Activated naive CD4-positive, alpha-beta T cell treated with anti-CD3 and anti-CD28 coated beads, Interleukin-2, amount 50 U/mL, for 16 hours (primary cell): ENCODE results near the gene GAMT.

Source experiments
- DNase-seq: peaks from one replicate; pipeline ENCODE4 v3.0.0-alpha.2; 2020

The GAMT gene

DNA sequence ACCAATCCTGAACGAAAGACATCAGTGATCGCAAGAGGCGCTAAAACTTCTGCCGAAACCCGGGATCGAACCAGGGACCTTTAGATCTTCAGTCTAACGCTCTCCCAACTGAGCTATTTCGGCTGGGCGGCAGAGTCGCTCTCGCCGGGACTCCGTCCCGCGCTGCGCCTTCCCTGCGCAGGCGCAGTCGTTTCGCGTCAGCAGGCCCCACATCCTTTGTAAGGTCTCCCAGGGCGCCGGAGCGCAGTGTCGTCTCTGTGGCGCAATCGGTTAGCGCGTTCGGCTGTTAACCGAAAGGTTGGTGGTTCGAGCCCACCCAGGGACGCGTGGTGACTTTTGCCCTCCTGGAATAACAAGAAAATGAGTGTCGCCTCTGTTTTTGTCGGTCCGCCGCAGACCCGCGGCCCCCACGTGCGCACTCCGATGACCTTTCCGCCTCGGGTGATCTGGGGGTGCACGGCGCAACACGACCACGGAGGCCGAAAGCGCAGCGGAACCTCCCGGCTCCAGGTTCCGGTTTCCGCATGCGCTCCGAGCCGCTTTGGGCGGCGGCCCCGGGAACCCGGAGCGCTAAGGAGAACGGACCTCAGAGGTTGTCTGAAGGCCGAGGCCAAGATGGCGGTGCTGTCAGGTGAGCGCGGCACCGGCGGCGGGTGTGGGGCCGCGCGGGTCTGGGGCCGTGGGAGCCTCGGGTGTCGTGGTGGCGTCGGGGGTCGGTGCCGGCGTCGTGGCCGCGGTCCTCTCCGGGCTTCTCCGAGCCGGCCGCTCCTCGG is 17.8 kb downstream of the GAMT start, which contains the start of gene NDUFS7:
Gene NDUFS7 (plus strand): TSS at position 596 of the 773 bp plus-strand sequence. CDS start 20 bp downstream, at position 616.
- DNase-seq, result peak; percentile 90

GRCh38 chr19:1383017-1383311 is 18.4 kb downstream of the GAMT start:
- DNase-seq, result no peak

GRCh38 chr19:1382250-1382649 is 19.1 kb downstream of the GAMT start:
- no peak for DNase-seq

- DNase-seq, result no peak
These were observed 21.3 kb downstream of the GAMT start for GRCh38 chr19:1379961-1380489.

DNA sequence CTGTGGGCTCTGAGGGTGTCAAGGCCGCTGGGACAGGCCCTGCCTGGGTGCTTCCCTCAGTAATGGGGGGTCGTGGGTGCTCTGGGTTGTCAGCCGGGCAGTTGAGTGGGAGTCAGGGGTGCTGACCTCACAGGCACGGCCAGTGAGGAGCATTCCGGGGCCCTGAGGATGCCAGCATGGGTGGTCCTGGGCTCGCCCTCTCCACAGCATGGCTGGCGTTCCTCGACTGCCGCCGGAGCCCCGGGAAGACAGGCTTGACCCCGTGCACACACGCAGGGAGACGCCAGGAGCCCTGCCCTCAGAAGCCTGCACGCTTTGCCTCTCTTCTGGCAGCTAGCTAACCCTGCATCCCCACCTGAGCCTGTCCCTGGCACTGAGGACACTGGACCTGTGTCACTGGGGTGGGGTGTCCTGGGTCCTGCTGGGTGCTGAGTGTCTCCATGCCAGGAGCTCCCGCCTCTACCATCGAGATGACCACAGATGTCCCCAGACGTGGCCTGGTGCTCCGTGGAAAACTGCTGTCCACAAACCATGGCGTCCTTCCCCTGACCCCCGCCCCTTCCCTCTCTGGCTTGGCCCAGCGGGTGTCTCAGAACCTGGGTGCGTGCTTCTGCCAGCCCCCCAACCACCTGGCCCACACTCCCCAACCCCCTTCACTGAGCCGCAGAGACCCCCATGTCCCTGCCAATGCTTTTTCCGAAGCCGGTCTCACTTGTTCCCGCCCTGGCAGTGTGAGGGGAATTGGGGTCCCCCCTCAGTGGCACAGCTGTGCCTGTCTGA is 22.0 kb downstream of the GAMT start:
- DNase-seq, result no peak

GRCh38 chr19:1377965-1378785 is 23.2 kb downstream of the GAMT start:
- DNase-seq, result no peak

DNA sequence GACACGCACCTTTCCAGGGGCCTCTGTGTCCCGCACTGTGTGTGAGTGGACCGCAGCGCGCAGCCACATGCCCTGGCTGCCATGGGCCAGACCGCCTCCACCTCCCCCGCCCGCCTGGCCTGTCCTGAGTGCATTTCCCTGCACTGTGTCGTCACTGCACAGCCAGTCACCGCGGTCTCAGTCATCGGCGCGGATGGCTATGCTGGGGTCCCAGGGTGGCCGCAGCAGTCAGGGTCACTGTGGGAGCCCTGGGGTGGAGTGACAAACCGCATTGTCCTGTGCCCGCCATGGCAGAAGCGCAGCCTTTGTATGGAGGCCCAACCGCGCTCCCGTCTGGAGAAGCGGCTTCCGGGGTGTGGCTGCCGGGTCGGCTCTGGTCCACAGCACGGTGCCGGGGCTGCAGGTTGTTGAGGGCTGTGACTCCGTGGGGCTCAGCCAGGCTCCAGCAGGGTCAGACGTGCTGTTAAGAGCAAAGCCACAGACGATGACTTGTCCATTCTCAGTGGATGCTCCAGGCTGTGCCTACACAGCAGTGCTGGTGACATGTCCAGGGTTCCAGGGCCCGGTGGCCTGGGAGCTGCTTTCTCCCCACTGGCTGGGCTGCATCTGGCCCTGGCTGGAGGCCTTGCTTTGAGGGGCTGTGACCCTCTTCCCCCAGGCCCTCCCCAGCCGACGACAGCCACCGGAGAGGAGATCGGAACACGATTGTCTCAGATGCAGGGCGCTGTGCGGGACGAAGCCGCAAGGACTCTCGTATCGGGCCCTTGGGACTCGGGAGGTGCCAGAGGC is 24.0 kb downstream of the GAMT start:
- DNase-seq, result no peak

- DNase-seq, result no peak
These were observed 24.9 kb downstream of the GAMT start for GRCh38 chr19:1376415-1376805.

GRCh38 chr19:1374250-1374577 is 27.1 kb downstream of the GAMT start:
- DNase-seq, result no peak

DNA sequence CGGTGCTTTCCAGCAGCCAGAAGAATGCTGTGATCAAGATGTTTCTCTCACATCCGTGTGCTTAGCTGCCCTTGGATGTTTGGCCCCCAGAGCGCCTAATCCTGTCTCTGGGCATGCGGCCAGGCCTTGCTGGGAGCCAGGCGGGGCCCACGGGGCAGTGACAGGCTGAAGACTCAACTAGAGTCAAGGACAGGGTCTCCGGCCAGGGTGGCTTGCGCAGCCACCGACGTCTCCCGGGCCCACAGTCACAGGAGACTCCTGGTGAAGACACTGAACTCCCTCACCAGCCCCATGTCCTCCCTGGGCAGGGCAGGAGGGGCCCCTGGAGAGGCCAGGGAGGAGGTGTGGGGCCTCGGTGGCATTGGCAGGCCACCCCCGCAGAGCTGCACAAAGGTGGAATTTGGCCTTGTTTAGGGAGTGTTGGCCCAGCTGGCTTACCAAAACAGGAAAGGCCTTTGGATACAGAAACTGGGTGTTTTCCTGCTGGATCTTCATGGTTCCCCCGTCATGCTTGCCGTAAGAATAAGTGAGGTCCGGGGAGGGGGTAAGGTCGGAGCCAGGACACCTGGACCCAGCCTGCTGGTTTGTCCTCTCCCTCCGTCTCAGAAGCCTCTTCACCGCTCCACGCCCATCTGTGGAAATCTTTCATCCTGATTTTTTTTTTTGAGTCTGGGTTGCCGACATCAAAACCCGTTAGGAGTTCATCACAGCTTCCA is 27.6 kb downstream of the GAMT start:
- no peak for DNase-seq

GRCh38 chr19:1373042-1373533 is 28.3 kb downstream of the GAMT start:
- no peak for DNase-seq

GRCh38 chr19:1370579-1371361 is 30.6 kb downstream of the GAMT start:
- DNase-seq, result no peak

GRCh38 chr19:1369214-1369805 is 32.0 kb downstream of the GAMT start:
- DNase-seq, result no peak

GRCh38 chr19:1366899-1367870 is 34.2 kb downstream of the GAMT start:
- DNase-seq, result no peak

- DNase-seq, result no peak
These were observed 35.0 kb downstream of the GAMT start for GRCh38 chr19:1366296-1366695.

DNA sequence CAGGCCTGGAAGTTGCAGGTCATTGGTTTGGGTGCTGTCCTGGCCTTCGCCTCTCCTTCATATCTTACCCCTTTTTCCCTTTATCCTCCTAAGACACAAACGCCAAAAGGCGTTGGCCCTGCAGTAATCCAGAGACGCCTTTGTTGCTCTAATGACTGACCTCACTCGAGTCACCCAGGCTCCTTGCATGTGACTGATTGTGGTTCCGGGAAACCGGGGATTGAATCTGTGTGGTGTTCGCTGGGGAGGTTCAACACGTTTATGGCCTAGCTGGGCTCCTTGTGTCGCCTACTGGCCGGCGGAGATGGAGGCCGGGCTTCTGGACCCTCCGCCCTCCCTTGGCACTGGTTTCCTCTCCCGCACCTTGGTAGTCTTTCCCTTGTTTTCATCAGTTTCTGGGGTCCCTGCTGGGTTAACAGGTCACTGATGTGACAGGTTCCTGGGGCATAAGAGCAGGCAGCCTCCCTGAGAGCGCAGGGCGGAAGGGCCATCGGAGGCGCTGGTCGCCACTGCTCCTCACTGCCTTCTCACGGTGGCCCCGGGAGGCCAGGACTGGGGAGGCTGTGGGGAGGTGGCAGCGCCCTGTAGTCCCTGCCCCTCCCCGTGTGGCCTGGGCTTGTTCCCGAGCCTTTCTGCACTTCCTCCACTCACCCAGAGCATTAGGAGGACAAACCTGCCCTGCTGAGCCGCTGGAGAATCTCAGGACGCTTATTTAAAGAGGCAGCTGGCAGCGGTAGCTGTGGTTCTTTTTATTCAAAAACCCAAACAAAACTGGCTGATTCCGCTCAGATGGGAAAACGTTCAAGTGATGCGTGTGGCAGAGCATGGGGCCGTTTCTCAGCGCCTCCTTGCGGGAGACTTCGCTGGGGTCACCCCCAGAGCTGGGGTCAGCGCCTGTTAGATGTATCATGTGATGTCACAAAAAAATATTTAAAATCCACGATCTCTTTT is 35.7 kb downstream of the GAMT start:
- DNase-seq, result no peak

GRCh38 chr19:1364070-1364704 is 37.2 kb downstream of the GAMT start:
- peak; percentile 33 for DNase-seq
